Posterior vena cava (tissue), 2 donors: Measurements from ENCODE around the gene UNC119. TPM values are rescaled to one million over a fixed set of nuclear protein-coding genes. Genes with fewer than 3 reads are reported as not detected.
"Not testable (repeated sequence)": the region's sequence is repeated elsewhere in the genome, so short reads cannot be mapped to it uniquely, and the experiment has no call there.

Experiments
- DNase-seq: peaks from one replicate; pipeline ENCODE4 v3.0.0-alpha.2; 2020; ENCODE audit warnings: low spot score
- intact Hi-C, 2 donors: fragments of 100-400 bp; cut with DNase I; formaldehyde crosslinking; loops; one replicate each; pipeline versions ENCODE4 v1.14.1 to v1.14.2; 2022 to 2023
- long read RNA-seq, 2 donors: library from polyadenylated mRNA; unstranded; transcript quantifications; one replicate each; pipeline ENCODE4 v2.0.0, GENCODE V29; 2020 to 2021
- total RNA-seq, 2 donors: library from RNA; stranded (reverse); fragmentation: NEBNext Ultra II Directional; extraction: Animal tissue kit (Norgen Biotek cat#: 25700); gene quantifications; one replicate each; pipeline ENCODE4 v1.2.1, GENCODE V29; 2021
- donor health status: DM: yes; HTN: yes; CAD: no.
- donor health status: DM: yes; HTN: yes; CAD: no.

UNC119 gene
- total RNA-seq, result 10 to 100 TPM; 12.9 to 15.6 TPM
- long read RNA-seq, donor 1, transcript UNC119-202 (5 exons, 1,424 nt), result major isoform, 6 of 9 reads
- long read RNA-seq, donor 1, partial matches to known transcripts, result 0 of 9 reads
- long read RNA-seq, donor 1, other reads (novel, unspliced or antisense), result 1 of 9 reads
- long read RNA-seq, donor 2, transcript UNC119-201 (4 exons, 1,653 nt), result minor isoform, 13 of 56 reads
- long read RNA-seq, donor 2, transcript UNC119-202 (5 exons, 1,424 nt), result major isoform, 36 of 56 reads
- long read RNA-seq, donor 2, partial matches to known transcripts, result 0 of 56 reads
- long read RNA-seq, donor 2, other reads (novel, unspliced or antisense), result 7 of 56 reads

- peak; percentile 91 for DNase-seq
- intact Hi-C loops, result no loop called here
Observed at GRCh38 chr17:28552176-28552999, at the start of gene UNC119. TSS of gene UNC119 (minus strand) at chr17:28552624. CDS start at chr17:28552557, 67 bp downstream.

DNA sequence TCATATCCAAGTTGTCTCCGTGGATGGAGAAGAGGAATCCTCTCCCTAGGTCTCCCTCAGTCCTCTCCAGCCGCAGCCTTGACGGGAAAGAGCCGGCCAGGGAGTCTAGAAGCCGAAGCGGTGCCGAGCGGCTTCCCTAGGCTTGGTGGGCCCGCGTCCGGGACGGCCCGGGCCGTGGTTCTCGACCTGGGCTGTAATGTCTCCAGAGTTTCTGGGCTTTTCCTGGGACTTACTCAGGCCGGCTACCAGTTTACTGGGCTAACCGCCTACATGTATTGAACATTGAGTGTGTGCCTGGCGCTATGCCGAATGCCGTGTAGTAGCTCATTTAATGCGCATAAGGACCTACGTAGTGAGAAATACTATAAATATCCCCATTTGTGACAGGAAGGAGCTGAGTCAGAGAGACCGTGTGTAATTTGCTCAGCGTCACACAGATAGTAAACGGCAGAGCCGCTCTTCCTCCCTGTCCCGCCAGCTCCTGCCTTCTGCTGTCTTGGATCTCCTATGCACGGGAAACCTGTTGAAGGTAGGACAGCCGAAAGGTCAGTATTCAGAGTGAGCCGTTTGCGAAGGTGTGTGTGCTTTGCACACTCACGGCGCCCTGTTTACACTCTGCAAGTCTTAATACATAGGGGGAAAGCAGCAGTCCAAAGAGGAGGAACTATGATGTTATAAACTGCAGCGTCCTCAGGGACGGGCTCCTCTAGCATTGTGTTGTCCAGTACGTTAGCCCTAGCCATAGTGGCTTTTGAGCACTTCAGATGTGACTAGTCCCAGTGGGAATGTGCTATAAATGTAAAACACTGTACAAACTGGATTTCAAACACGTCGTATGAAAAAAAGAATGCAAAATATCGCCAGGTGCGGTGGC lies 47.1 kb upstream of the UNC119 start:
- peak; percentile 91 for DNase-seq
- intact Hi-C loops, result no loop called here

DNA sequence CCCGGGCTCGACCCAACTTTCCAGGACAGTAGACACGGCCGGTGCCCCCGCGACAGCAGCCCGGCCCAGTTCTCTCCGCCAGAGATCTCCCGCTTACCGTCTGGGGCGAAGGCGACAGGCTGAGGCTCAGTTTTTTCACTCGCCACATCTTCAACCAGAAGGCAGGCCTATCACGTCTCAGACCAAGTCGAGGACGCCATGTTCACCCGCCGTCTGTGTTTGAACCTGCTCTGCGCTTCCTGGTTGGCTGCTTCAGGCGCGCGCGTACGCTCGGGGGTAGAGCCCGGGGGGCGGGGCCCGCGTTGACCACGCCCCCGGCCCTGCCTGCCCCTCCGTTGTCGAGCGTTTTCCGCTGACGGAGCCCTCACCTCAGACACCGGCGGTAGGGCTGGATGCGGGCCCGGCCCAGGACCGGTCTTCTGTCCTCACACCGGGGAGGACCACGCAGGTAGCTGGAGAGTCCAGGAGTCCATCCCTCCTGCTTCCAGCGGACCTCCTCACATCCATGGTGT lies 46.4 kb upstream of the UNC119 start, which contains the start of gene SPAG5:
Gene SPAG5 (minus strand): TSS at position 227 of the 512 bp plus-strand sequence. CDS start 79 bp downstream, at position 148.
- intact Hi-C loops, result no loop called here
- DNase-seq, result peak; percentile 97

DNA sequence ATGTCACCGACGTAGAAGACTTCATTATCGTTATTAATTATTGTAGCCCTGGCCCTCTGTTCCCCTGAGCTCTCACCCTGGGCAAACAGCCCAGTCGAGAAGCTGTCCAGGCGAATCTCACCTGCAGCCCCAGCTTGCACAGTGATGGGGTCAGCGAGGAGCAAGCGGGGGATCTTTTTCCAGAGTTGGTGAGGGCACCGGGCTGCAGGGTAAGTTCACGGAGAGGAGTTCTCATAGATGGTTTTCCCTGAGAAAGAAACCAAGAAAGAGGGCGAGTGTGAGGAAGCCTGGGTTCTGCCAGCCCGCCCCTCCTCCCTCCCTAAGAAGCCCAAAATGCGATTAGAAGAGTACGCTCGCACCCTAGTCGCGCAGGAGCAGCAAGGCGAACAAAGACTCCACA lies 46.0 kb upstream of the UNC119 start:
- intact Hi-C loops, result no loop called here
- no peak for DNase-seq

DNA sequence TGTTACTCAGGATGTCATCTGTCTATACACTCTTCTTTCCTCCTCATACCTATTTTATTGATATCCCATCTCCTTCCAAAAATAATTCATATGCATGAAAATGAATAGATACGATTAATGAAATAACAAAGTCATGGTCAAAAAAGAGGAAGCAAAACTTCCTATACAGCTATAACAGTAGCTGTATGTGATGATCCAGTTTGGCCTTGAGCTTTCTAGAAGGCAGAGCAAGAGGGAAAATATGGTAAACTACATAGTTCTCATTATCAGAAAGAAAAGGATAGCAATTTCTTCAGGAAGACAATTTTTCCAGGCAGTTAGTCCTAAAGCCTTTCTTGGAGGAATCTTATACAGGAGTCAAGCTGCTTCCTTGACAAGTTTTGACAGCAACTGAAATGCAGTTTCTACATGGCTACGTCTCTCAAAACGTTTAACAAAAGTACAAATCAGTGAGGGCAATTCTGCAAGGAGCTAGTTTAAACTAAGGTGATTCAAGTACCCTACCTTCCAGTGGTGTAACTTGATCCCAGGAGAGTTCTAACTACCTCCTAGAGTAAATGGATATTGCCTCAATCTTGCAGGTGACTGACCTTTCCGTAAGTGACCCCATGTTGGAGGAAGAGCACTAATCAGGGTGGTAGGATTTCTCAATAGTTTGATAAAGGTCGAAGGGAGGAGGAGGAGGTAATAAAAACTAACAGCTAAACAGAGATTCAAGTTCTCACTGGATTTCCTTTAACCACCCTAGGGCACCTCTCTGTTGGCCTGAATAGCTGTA lies 45.4 kb upstream of the UNC119 start:
- intact Hi-C loops, result no loop called here
- DNase-seq, result no peak

DNA sequence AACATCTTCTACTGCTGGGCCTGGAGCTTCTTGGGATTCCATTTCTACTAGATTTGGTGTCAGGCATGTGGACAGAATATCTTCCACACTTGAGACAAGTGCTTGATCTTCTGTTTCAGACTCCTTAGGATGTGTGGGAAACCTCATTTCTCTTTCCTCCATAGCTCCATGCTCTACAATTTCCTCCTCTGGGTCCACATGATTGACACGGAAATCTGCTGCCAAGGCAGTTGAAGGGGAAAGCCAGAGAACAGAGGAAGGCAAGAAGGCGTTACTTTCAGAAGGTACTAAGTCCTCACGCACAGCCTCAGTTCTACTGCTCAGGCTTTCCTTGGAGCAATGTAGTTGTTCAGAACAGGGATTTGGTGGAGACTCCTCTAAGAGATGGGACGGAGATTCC lies 39.8 kb upstream of the UNC119 start:
- no peak for DNase-seq
- intact Hi-C loops, result no loop called here

DNA sequence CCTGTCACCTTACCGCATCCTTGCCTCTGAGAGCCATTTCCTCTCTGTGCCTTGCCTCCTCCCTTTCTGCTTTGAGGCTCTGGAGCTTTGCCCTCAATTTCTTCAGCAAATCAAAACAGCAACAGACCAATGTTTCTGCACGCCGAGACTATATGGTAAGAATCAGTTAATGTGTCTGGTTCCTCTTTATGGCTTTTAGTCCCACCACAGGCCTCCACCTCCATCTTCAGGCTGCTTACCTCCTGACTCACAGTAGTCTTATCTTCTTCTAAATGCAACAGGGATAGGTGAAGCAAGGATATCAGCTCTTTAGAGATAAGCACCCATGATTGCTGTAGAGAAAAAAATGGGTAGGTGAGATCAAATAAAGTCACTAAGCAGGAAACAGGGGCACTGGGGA lies 33.4 kb upstream of the UNC119 start:
- DNase-seq, result no peak
- intact Hi-C loops, result no loop called here

DNA sequence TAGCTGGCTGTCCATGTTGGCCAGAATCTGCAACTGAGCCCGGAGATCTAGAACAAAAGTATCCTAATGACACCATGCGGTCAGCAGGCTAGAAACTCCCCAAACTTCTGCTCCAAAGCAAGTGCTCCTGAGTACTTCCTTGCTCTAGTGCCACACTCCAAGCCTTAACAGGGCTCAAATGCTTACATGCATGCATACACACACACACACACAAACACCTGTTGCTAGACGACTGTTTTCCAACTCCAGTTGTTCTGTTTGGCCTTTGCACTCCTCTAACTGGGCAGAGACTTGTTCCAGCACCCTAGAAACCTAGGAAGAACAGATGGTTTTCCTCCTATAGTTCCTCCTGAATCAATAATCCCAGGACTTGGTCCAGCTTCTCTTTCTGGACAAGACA lies 32.0 kb upstream of the UNC119 start:
- DNase-seq, result no peak
- intact Hi-C loops, result no loop called here

GRCh38 chr17:28582513-28582912 lies 30.1 kb upstream of the UNC119 start:
- DNase-seq, result no peak
- intact Hi-C loops, result no loop called here

- no peak for DNase-seq
- intact Hi-C loops, result no loop called here
Observed at GRCh38 chr17:28580959-28581358, 28.5 kb upstream of the UNC119 start.

DNA sequence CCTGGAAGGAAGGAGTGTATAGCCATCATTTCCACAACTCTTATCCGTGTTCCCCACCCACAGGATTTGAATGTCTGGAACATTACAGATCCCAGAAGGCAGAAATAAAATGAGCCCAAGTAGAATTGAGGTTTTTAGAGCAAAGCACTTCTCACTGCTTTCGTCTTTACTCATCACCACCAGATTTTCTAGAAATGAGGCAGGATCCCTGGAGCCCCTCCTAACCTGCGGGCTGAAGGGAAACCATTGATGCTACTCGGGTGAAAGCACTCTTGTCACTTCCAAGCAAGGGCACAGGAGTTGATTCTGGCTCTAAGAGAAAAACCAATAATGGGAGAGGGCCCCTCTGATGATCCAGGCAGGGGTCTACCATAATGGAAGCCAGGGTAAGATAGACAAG lies 27.1 kb upstream of the UNC119 start:
- intact Hi-C loops, result no loop called here
- DNase-seq, result no peak

- intact Hi-C loops, result no loop called here
- no peak for DNase-seq
Observed at GRCh38 chr17:28578246-28579195, 26.1 kb upstream of the UNC119 start.

DNA sequence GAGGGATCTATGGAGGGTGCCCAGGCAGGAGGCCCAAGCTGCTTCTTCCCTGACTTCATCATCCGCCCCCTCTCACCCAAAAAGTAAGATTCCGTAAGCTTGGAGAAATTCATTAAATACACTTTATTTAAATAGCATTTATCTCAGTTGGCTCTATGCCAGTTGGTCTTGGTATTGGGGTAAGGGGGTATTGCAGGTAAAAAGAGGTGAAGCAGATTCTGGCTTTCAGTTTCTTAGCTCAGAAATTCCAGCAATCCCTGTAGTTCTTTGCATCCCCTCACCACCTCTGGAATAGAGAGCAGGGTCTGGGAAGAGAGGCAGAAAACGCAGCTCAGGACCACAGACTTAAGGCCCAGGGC lies 25.0 kb upstream of the UNC119 start:
- intact Hi-C loops, result no loop called here

DNA sequence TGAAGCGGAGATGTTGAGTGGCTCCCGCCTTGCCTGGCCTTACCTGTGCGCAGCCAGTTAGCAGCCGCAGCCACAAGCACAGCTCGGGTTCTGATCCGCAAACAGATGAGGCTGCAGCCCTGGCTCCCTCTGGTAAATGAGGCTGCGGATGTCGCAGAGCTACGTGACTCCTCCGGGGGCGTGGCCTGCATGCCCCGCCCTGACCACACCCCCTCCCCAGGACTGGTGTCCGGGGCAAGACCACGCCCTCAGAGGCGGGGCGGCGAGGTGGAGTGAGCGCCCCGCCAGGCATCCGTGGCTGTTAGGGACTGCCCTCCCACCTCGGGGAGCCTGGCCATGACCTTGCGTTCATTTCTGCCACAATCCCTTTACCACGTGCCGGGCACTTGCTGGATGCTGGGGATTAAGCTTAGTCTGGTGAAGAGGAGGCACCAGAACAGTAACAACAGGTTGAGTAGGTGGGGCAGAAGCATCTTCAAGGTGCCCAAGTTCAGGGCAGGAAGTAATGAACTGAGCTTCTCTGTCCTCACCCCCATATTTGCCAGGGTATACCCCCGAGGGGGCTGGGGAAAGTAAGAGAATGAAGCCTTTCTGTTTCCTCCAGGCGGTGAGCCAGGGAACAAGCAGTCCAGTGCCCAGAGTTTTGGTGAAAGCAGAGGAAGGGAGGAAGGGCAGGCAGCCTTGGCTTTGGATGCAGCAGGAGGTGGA lies 24.5 kb upstream of the UNC119 start, which contains the start of gene ALDOC:
Gene ALDOC (minus strand): TSS at position 138 of the 708 bp plus-strand sequence. CDS start 1,363 bp downstream, outside the sequence.
- intact Hi-C loops, result no loop called here
- DNase-seq, result peak; percentile 99

More for the DNA sequence above, 25.0 kb upstream of the UNC119 start:
- DNase-seq, result no peak

- DNase-seq, intact Hi-C loops: not testable (repeated sequence)
Observed at GRCh38 chr17:28576016-28576415, 23.6 kb upstream of the UNC119 start.

GRCh38 chr17:28575126-28575795 lies 22.8 kb upstream of the UNC119 start:
- intact Hi-C loops, result no loop called here
- DNase-seq, result no peak
